NAMALWA (cell line): ENCODE results near the gene MMP3.

Experiments
- DNase-seq: peaks from one replicate; pipeline ENCODE4 v3.0.0-alpha.2; 2015; ENCODE audit warnings: low spot score

Gene MMP3

GRCh38 chr11:102788334-102788995 lies 54.9 kb downstream of the MMP3 start:
- no peak for DNase-seq
